Breast epithelium (tissue), 3 donors: ENCODE data around the gene TFF3.

Experiments
- POLR2A ChIP-seq: fragments of 450-650 bp; IDR thresholded peaks from one replicate; pipeline ENCODE4 v1.6.1; 2016; ENCODE audit warnings: antibody characterized with exemption, mild to moderate bottlenecking, moderate library complexity
- TF ChIP-seq, protein P1 (sequence below), 3 donors: fragments of 450-650 bp; IDR thresholded peaks; one replicate each; pipeline ENCODE4 v1.5.1; 2016 to 2017; ENCODE audit warnings: antibody characterized with exemption in 3 of 3, mild to moderate bottlenecking in 3 of 3, moderate library complexity in 3 of 3

DNA sequence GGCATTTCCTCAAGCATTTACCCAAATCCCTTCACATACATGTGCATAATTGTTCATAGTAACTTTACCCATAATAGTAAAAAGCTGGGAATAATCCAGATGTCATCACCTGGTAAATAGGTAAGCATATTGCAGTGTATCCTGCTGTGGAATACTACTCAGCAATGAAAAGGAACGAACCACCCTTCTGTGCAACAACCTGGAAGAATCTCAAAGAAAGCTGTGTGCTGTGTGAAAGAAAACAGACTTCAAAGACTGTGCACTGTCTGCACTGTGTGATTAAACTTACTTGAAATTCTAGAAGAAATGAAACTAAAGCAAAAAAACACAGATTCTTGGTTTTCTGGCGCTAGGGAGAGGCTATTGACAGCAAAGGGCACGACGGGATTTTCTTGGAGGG, 22.1 kb upstream of the TFF3 start:
- no peak for TF ChIP-seq POLR2A
- TF ChIP-seq, protein P1, sequence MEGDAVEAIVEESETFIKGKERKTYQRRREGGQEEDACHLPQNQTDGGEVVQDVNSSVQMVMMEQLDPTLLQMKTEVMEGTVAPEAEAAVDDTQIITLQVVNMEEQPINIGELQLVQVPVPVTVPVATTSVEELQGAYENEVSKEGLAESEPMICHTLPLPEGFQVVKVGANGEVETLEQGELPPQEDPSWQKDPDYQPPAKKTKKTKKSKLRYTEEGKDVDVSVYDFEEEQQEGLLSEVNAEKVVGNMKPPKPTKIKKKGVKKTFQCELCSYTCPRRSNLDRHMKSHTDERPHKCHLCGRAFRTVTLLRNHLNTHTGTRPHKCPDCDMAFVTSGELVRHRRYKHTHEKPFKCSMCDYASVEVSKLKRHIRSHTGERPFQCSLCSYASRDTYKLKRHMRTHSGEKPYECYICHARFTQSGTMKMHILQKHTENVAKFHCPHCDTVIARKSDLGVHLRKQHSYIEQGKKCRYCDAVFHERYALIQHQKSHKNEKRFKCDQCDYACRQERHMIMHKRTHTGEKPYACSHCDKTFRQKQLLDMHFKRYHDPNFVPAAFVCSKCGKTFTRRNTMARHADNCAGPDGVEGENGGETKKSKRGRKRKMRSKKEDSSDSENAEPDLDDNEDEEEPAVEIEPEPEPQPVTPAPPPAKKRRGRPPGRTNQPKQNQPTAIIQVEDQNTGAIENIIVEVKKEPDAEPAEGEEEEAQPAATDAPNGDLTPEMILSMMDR (IDR thresholded peaks at IDR 0.05), result no peak
